Pericardium fibroblast (primary cell): ENCODE results near the gene CCDC59. TPM values are rescaled to one million over a fixed set of nuclear protein-coding genes. Genes with fewer than 3 reads are reported as not detected.

ENCODE experiments used
- total RNA-seq: library from RNA; depleted of rRNA; stranded (reverse); fragments of >200 nt; gene quantifications from 2 replicates; pipeline ENCODE4 v1.2.3, GENCODE V29; 2015

CCDC59 gene
- total RNA-seq = 38.2 and 69.9 TPM in 2 replicates

GRCh38 chr12:82358200-82359114, at the start of gene CCDC59, which contains the start of gene METTL25:
Gene CCDC59, minus strand, starts transcription at chr12:82358387. Its CDS starts 11 bp downstream, at chr12:82358376.
Gene METTL25, plus strand, starts transcription at chr12:82358529. Its CDS starts 37 bp downstream, at chr12:82358566.

Other genes with a start within 250 kb of the CCDC59 start
- 5.1 and 7.7 TPM in 2 replicates for gene METTL25, start 142 bp upstream of the CCDC59 start, total RNA-seq